Endothelial cell (in vitro differentiated cells): Measurements from ENCODE around the gene MAGEA3. TPM values are rescaled to one million over a fixed set of nuclear protein-coding genes. Genes with fewer than 3 reads are reported as not detected.
A peak's percentile ranks its signal among the peaks of the same experiment; 100 is the strongest.
"Not testable (repeated sequence)": the region's sequence is repeated elsewhere in the genome, so short reads cannot be mapped to it uniquely, and the experiment has no call there.

Experiments
- DNase-seq: peaks from one replicate; pipeline ENCODE4 v3.0.0; 2021; ENCODE audit warnings: low spot score
- H3K27ac Mint-ChIP-seq: one replicate; pipeline ENCODE4 v1.8.0; 2021; ENCODE audit warnings: mixed read lengths, inconsistent platforms; ENCODE audit not compliant: unreplicated experiment
- H3K27me3 Mint-ChIP-seq: one replicate; pipeline ENCODE4 v1.8.0; 2021; ENCODE audit warnings: mild to moderate bottlenecking, moderate library complexity, mixed read lengths, inconsistent platforms; ENCODE audit not compliant: unreplicated experiment
- H3K36me3 Mint-ChIP-seq: one replicate; pipeline ENCODE4 v1.8.0; 2021; ENCODE audit warnings: mild to moderate bottlenecking, low read depth, mixed read lengths, inconsistent platforms; ENCODE audit not compliant: unreplicated experiment
- H3K4me1 Mint-ChIP-seq: one replicate; pipeline ENCODE4 v1.8.0; 2021; ENCODE audit warnings: mild to moderate bottlenecking, mixed read lengths, inconsistent platforms; ENCODE audit not compliant: unreplicated experiment
- H3K4me3 Mint-ChIP-seq: one replicate; pipeline ENCODE4 v1.8.0; 2021; ENCODE audit warnings: mild to moderate bottlenecking, mixed read lengths, inconsistent platforms; ENCODE audit not compliant: unreplicated experiment
- H3K9me3 Mint-ChIP-seq: one replicate; pipeline ENCODE4 v1.8.0; 2021; ENCODE audit warnings: mixed read lengths, inconsistent platforms; ENCODE audit not compliant: unreplicated experiment
- CTCF ChIP-seq: fragments of 200-600 bp; sonication (generic); IDR thresholded peaks from one replicate; pipeline ENCODE4 v1.5.0; 2021; ENCODE audit warnings: antibody characterized with exemption; ENCODE audit not compliant: unreplicated experiment
- total RNA-seq: library from RNA; stranded (reverse); fragmentation: NEBNext Ultra II Directional; extraction: Animal tissue kit (Norgen Biotek cat#: 25700); gene quantifications from one replicate; pipeline ENCODE4 v1.2.1, GENCODE V29; 2021; ENCODE audit not compliant: unreplicated experiment

MAGEA3 gene
- total RNA-seq, 1 donor from 2014 or later, result not detected

DNA sequence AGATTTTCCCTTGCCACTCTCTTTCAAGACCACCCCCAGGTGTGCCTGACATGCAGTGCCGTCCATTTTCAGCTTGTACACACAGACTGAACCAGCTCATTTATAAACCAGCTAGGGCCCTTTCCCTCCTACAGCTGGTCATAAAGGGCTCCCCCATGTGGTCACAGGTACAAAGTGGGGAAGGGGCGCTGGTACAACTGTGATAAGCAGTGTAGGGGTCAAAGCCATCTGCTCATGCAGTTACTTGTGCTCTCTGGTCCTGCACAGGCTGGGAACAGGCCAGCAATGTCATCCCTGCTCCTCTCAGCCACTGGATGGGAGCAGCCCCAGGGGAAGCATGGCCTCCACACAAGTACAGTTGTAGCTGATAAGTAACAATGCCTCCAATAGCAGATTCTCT is 40.3 kb upstream of the MAGEA3 start:
- peak; percentile 25 for DNase-seq
- H3K36me3 Mint-ChIP-seq, result no peaks in the 10 kb centered on the region
- no peaks in the 10 kb centered on the region for H3K9me3 Mint-ChIP-seq
- no peak for TF ChIP-seq CTCF
- H3K4me3 Mint-ChIP-seq, result no peak overlapping the region
- no peaks in the 10 kb centered on the region for H3K27me3 Mint-ChIP-seq
- no peak overlapping the region for H3K27ac Mint-ChIP-seq
- H3K4me1 Mint-ChIP-seq, result no peaks in the 10 kb centered on the region

DNA sequence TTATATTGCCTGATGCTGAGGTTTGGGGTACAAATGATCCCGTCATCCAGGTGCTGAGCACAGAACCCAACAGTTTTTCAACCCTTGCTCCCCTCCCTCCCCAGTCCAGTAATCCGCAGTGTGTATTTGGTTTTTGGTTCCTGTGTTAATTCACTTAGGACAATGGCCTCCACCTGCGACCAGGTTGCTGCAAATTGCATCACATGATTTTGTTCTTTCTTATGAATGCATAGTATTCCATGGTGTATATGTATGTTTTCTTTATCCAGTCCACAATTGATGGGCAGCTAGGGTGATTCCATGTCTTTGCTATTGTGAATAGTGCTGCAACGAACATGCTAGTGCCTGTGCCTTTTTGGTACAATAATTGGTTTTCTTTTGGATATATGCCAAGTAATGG is 35.5 kb upstream of the MAGEA3 start:
- H3K4me3 Mint-ChIP-seq, result no peak overlapping the region
- no peaks in the 10 kb centered on the region for H3K4me1 Mint-ChIP-seq
- DNase-seq, result no peak
- H3K27ac Mint-ChIP-seq, result no peak overlapping the region
- no peaks in the 10 kb centered on the region for H3K9me3 Mint-ChIP-seq
- no peaks in the 10 kb centered on the region for H3K36me3 Mint-ChIP-seq
- no peaks in the 10 kb centered on the region for H3K27me3 Mint-ChIP-seq
- TF ChIP-seq CTCF, result no peak

- H3K27me3 Mint-ChIP-seq, result no peaks in the 10 kb centered on the region
- H3K27ac Mint-ChIP-seq, result no peak overlapping the region
- no peaks in the 10 kb centered on the region for H3K9me3 Mint-ChIP-seq
- no peaks in the 10 kb centered on the region for H3K4me1 Mint-ChIP-seq
- no peak overlapping the region for H3K4me3 Mint-ChIP-seq
- TF ChIP-seq CTCF, result no peak
- DNase-seq, result no peak
- H3K36me3 Mint-ChIP-seq, result no peaks in the 10 kb centered on the region
Observed at GRCh38 chrX:152674135-152674534, 24.5 kb upstream of the MAGEA3 start.

GRCh38 chrX:152674652-152675051 is 23.9 kb upstream of the MAGEA3 start:
- not testable (repeated sequence) for H3K36me3 Mint-ChIP-seq, H3K4me3 Mint-ChIP-seq, H3K27ac Mint-ChIP-seq, H3K27me3 Mint-ChIP-seq, H3K4me1 Mint-ChIP-seq, H3K9me3 Mint-ChIP-seq, DNase-seq

GRCh38 chrX:152681012-152681411 is 17.6 kb upstream of the MAGEA3 start:
- DNase-seq, H3K27ac Mint-ChIP-seq, H3K9me3 Mint-ChIP-seq, H3K4me3 Mint-ChIP-seq, H3K4me1 Mint-ChIP-seq, H3K27me3 Mint-ChIP-seq, H3K36me3 Mint-ChIP-seq: not testable (repeated sequence)

DNA sequence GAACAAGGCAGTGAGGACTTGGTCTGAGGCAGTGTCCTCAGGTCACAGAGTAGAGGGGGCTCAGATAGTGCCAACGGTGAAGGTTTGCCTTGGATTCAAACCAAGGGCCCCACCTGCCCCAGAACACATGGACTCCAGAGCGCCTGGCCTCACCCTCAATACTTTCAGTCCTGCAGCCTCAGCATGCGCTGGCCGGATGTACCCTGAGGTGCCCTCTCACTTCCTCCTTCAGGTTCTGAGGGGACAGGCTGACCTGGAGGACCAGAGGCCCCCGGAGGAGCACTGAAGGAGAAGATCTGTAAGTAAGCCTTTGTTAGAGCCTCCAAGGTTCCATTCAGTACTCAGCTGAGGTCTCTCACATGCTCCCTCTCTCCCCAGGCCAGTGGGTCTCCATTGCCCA is 1.8 kb downstream of the MAGEA3 start:
- H3K4me3 Mint-ChIP-seq, H3K36me3 Mint-ChIP-seq, H3K27ac Mint-ChIP-seq, DNase-seq, H3K9me3 Mint-ChIP-seq, H3K4me1 Mint-ChIP-seq, H3K27me3 Mint-ChIP-seq: not testable (repeated sequence)

- not testable (repeated sequence) for H3K9me3 Mint-ChIP-seq, H3K4me3 Mint-ChIP-seq, H3K27me3 Mint-ChIP-seq, DNase-seq, H3K27ac Mint-ChIP-seq, H3K4me1 Mint-ChIP-seq, H3K36me3 Mint-ChIP-seq
Observed at GRCh38 chrX:152706500-152706899, 7.9 kb downstream of the MAGEA3 start.

DNA sequence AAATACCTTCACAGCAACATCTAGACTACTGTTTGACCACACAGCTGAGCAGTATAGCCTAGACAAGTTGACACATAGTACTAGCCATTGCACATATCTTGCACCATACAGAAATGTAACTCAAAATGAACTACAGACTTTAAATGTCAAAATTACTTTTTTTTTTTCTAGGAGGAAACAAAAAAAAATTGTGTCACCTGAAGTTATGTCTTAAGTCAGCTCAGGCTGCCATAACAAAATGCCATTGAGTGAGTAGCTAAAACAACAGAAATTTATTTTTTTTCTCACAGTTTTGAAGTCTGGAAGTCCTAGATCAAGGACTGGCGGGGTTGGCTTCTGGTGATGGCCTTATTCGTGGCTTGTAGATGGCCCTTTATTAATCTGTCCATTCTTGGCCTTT is 10.6 kb downstream of the MAGEA3 start, which contains the start of gene CSAG2:
CSAG2 (minus strand) TSS at position 101 of the 400 bp plus-strand sequence. CDS start 161 bp downstream, outside the sequence.
- not testable (repeated sequence) for H3K9me3 Mint-ChIP-seq, DNase-seq, H3K27me3 Mint-ChIP-seq, H3K4me3 Mint-ChIP-seq, H3K36me3 Mint-ChIP-seq, H3K27ac Mint-ChIP-seq, H3K4me1 Mint-ChIP-seq

DNA sequence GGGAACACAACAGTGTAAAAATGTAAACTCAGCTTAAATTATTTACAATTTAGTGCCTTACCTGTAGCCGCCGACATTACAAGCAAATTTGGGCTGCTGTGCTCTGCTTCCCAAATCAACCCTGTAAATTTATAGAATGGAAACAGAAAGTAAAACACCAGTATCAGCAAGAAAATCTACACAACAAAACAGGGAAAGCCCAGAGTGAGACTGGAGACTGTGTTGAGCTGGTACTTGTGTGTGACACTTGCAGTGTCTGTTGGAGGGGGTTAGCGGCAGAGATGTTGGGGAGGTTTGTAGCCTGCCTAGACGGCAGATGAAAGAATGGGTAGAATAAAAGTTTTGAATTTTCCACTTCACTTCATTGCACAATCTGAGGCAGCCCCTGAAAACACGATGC is 14.6 kb downstream of the MAGEA3 start:
- H3K27me3 Mint-ChIP-seq, DNase-seq, H3K27ac Mint-ChIP-seq, H3K36me3 Mint-ChIP-seq, H3K9me3 Mint-ChIP-seq, H3K4me1 Mint-ChIP-seq, H3K4me3 Mint-ChIP-seq: not testable (repeated sequence)
